Measurements from ENCODE around the gene PCSK5.

Gene PCSK5

DNA sequence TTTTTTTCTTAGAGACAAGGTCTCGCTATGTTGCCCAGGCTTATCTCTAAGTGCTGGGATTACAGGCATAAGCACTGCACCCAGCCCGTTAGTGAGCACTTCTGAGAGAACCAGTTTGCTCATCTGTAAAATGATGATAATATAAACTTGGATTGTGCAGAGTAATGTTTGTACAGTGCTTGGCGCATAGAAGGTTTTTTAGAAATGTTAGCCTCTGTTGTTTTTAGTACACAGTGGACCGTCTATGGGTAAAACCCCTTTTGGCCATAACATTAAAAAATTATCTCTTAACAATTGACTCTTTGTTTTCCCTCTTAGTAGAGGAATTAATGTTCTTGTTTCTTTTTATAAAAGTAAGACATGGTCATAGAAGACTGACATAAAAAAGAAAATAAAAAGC, 202.1 kb downstream of the PCSK5 start:
- DNase-seq = no peak

- no peak for DNase-seq
These were observed 205.1 kb downstream of the PCSK5 start for GRCh38 chr9:76095585-76095984.

DNA sequence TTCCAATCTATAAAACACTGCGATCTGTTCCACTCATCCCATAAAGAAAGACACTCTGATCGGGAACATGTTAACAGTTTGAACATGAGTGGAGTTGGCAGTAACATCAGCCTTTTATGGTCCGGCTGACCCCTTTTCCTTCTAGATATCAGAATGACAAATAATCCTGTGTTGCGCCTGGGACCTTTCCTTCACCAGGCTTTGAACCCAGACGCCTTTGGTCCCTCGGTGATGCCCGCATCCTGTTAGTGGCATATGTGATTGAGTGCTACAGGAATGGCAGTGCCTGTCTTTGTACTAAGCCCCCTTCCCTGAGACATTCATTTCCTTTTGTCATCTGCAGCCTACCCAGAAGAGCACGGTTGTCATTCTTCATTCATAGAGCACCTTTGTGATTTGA, 209.0 kb downstream of the PCSK5 start:
- no peak for DNase-seq

- no peak for DNase-seq
These were observed 210.6 kb downstream of the PCSK5 start for GRCh38 chr9:76101075-76101474.

DNA sequence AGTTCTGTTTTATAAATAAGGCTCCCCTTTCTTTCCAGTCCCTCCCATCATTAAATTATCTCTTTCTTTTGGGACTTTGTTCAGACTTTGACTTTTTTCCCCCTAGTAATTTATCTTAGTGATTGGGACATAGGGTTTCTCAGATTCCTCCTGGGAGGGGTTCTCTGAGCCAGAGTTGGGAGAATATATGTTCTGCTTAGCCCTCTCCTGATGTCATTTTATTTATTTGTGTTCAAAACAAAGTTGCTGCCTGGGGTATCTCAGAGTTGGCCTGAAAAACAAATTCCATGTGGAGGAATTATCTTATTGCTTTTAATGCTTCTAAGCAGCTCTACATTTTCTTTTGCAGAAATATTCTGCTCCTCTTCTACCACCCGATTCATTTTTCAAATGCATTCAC, 211.0 kb downstream of the PCSK5 start:
- DNase-seq = no peak

DNA sequence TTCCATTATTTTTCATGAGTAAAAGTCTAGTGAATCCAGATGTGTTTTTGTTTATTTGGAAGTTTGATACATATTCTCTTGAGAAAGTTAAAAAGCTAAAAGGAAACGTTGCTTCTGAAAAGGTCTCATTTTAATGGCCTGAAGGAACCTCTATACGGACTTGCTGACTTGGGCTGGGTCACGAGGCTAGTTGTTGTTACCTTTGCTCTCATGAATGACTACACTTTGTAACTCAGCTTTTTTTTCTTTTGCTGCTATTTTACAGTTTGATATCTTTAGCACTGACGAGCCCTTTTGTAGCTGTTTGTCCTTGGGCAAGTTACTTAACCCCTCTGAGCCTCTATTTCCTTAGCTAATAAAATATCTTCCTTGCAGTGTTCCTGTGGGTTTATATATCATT, 211.5 kb downstream of the PCSK5 start:
- no peak for DNase-seq

- no peak for DNase-seq
These were observed 213.2 kb downstream of the PCSK5 start for GRCh38 chr9:76103531-76104315.

- no peak for DNase-seq
These were observed 217.0 kb downstream of the PCSK5 start for GRCh38 chr9:76107482-76107881.

- no peak for DNase-seq
These were observed 219.5 kb downstream of the PCSK5 start for GRCh38 chr9:76109953-76110352.

GRCh38 chr9:76112151-76112550, 221.7 kb downstream of the PCSK5 start:
- no peak for DNase-seq

- no peak for DNase-seq
These were observed 223.7 kb downstream of the PCSK5 start for GRCh38 chr9:76114144-76114543.

- DNase-seq = no peak
These were observed 224.9 kb downstream of the PCSK5 start for GRCh38 chr9:76115396-76115795.

GRCh38 chr9:76115982-76116646, 225.6 kb downstream of the PCSK5 start:
- no peak for DNase-seq

- no peak for DNase-seq
These were observed 226.4 kb downstream of the PCSK5 start for GRCh38 chr9:76116913-76117312.

DNA sequence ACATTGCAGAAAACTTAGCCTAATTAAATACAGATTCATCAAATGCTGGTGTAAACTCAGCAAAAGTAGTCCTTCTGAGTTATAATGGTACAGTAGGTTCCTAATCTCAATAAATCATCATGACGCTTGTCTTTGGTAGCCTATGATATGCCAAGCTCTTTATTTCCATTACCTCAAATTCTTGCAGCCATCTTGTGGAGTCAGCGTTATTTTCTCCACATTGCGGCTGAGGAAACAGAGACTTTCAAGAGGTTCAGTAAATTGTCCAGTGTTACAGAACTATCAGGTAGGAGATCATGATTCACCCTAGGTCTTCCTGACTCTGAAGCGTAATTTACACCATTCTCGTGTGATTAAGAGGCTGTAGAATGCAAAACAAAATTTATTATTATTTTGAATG, 237.2 kb downstream of the PCSK5 start:
- no peak for DNase-seq

DNA sequence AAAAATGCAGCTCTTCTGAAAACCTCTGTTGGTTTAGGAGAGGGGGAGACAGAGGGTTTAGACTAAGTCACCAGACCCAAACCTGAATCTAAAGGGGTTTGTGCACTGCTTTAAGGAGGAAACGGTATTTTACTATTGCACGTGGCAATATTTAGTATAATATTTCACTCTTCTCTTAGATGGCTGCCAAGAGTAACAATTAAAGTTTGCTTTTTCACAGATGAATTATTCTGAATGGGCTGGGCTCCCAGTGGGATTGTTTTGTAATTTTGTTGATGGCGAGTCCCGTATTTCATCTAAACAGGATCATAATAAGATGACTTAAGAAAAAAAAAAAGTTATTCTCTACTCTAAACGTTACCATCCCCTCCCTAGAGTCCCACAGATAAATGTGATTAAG, 245.4 kb downstream of the PCSK5 start:
- no peak for DNase-seq

- no peak for DNase-seq
These were observed 246.5 kb downstream of the PCSK5 start for GRCh38 chr9:76136986-76137385.

DNA sequence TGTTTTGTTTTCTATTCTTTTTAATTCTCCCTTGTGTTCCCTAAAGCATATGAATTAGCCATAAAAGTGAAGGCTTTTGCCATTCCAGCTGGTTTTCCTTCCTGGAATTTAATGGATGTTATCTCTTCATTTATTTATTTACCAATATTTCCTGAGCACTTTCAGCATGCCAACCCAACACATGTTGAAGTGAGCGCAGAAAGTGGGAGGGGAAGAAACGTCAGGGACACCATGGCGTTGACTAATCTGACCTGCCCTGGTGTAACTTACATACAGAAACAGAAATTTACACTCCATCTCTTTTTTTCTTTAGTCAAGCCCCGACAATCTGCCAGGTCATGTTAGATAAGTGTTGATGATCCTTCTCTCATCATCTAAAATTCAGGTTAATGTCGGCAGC, 247.5 kb downstream of the PCSK5 start:
- DNase-seq = no peak

DNA sequence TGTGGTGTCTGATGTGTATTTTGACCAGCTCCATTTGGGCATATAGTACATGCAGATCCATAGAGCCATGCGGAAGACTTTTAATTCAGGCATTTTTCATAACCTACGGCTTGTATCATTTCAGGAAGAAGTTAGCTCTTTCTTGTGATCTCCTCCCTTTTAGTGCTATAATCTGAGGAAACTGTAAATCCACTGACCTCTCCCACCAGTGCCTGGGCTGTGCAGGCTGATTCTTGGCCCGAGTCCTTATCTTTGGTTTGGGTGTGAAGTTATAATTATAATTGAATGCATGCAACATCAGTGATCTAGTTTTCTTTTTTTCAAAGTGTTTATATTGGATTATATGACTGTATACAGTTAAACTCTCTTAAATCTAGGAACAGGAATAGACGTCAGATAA, 247.9 kb downstream of the PCSK5 start:
- DNase-seq = no peak

DNA sequence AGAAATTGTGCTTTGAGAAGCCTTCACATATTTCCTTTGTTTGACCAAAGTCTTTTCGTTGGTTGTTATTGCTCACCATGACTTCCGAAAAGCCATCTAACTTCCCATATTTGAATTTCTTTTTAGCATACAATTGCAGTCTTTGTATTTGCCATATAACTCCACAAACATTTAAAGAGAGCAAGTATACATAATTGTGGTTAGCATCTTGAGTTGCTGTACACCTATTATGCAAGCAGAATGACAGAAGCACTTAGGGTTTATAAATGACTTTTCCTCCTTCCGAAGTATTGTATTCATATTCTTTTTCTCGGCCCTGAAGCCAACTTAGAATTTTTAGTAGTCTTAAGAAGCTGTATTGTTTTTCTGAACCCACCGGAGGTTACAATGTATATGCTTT, 253.4 kb downstream of the PCSK5 start:
- no peak for DNase-seq

GRCh38 chr9:76150013-76150412, 259.5 kb downstream of the PCSK5 start:
- DNase-seq = no peak

DNA sequence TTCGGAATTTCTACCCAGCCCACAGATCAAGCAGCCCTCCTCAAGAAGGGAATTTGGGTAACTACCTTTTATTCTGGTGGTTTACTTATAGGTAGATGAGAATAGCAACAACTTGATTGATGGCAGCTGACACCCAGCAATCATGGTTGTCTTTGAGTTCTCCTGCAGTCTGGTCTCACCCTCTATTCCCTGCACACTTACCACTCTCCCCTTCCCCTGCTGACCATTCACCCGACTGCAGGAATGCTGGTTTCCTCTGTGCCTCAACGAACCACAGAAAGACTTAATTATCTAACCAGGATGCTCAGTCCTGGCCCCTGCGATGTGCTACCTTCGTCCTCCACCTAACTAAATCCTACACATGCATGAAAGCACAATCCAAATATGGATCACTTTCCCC, 260.8 kb downstream of the PCSK5 start:
- no peak for DNase-seq

- no peak for DNase-seq
These were observed 262.9 kb downstream of the PCSK5 start for GRCh38 chr9:76153339-76153738.

DNA sequence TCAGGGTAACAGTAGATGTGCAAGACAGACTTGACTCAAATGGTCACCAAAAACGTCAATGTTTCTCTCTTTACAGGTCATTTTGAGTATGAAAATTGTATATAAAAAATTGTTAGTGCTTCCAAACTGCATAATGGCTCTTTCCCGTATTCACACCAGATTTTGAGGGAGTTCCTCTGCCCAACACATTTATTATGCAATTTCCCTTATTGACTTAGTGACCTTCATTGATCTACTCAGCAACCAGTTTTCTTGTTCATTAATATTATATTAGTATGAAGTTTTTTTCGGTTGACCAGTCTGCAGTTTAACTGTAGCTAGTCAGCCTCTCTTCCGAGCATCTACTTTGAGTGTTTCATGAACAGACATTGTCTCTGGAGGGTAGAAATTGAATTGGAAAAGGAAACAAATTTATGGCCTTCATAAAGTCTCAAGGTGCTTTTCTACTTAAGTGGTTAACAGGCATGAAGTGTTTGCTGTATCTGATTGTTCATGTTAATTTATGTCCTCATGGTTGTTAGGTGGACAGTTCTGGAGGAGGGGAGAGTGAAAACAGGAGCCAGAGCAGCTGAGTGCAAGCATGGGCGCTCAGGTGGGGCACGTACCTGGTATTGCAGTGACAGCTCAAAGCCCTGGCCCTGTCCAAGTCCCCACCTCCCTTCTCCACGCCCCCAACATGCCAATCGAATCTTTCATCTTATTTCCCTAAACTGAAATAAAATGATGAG, 263.6 kb downstream of the PCSK5 start:
- no peak for DNase-seq

All from activated effector memory CD4-positive, alpha-beta T cell treated with anti-CD3 and anti-CD28 coated beads, Interleukin-2, amount 50 U/mL, for 16 hours (primary cell).